Globus pallidus (tissue), 1 donor: Measurements from ENCODE around the gene CMTM3.
A peak's percentile ranks its signal among the peaks of the same experiment; 100 is the strongest.

Experiments
- DNase-seq: peaks from one replicate; pipeline ENCODE4 v3.0.0-alpha.2; 2015; ENCODE audit warnings: low spot score

CMTM3 gene

GRCh38 chr16:66636199-66636598 is 31.7 kb downstream of the CMTM3 start:
- no peak for DNase-seq

GRCh38 chr16:66637806-66638205 is 33.3 kb downstream of the CMTM3 start:
- DNase-seq: no peak

- DNase-seq: no peak
Observed at GRCh38 chr16:66639091-66639885, 34.8 kb downstream of the CMTM3 start.

GRCh38 chr16:66640724-66641314 is 36.3 kb downstream of the CMTM3 start:
- DNase-seq: no peak

- DNase-seq: no peak
Observed at GRCh38 chr16:66641387-66641786, 36.9 kb downstream of the CMTM3 start.

GRCh38 chr16:66647866-66648265 is 43.4 kb downstream of the CMTM3 start:
- DNase-seq: no peak

- DNase-seq: no peak
Observed at GRCh38 chr16:66649167-66649566, 44.7 kb downstream of the CMTM3 start.

- no peak for DNase-seq
Observed at GRCh38 chr16:66649636-66650205, 45.2 kb downstream of the CMTM3 start.

- DNase-seq: peak; percentile 88
Observed at GRCh38 chr16:66650707-66651473, 46.4 kb downstream of the CMTM3 start.

- no peak for DNase-seq
Observed at GRCh38 chr16:66651474-66651765, 46.9 kb downstream of the CMTM3 start.

- DNase-seq: no peak
Observed at GRCh38 chr16:66651965-66652364, 47.5 kb downstream of the CMTM3 start.

GRCh38 chr16:66652661-66653360 is 48.3 kb downstream of the CMTM3 start:
- DNase-seq: no peak

- DNase-seq: no peak
Observed at GRCh38 chr16:66653581-66654350, 49.3 kb downstream of the CMTM3 start.

- DNase-seq: no peak
Observed at GRCh38 chr16:66656547-66656946, 52.0 kb downstream of the CMTM3 start.

- DNase-seq: no peak
Observed at GRCh38 chr16:66658143-66658859, 53.8 kb downstream of the CMTM3 start.

GRCh38 chr16:66658860-66659190 is 54.3 kb downstream of the CMTM3 start:
- DNase-seq: no peak

- DNase-seq: peak; percentile 74
Observed at GRCh38 chr16:66660422-66661209, 56.1 kb downstream of the CMTM3 start.

GRCh38 chr16:66661210-66661560 is 56.7 kb downstream of the CMTM3 start:
- DNase-seq: no peak

GRCh38 chr16:66661671-66662346 is 57.3 kb downstream of the CMTM3 start:
- DNase-seq: peak; percentile 55
